ENCODE data around the gene ZNF594.

DNA sequence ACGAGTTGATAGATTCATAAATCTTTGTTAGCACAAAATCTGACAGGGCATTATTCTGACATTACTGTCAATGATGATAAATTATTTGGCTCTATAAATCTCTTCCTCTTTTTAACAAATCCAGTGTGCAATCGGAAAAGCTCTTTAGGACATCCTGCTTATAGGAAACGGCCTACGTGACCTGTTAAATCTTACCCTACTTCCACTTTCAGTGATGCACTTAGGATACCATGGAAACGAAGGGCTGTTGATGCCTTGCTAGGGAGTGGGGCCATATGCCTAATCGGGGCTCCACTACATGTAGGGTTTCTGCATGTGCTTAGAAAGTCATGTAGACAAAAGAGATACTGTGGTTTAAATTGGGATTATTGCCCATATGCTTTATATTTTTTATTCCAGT, 27.2 kb downstream of the ZNF594 start:
- TF ChIP-seq POLR2AphosphoS5 (IDR thresholded peaks at IDR 0.05; ENCODE audit: borderline replicate concordance, low read depth, low read length) (no peak), EZH2 (IDR thresholded peaks at IDR 0.05) (no peak), FOXP2 (optimal IDR thresholded peaks at IDR 0.05; ENCODE audit: control extremely low read depth, extremely low read length, insufficient read depth) (no peak)
